Left ventricle myocardium inferior (tissue), 1 donor: ENCODE results near the gene VPS39. TPM values are rescaled to one million over a fixed set of nuclear protein-coding genes. Genes with fewer than 3 reads are reported as not detected.

Experiments used
- DNase-seq: peaks from one replicate; pipeline ENCODE4 v3.0.0-alpha.2; 2020
- H3K27ac ChIP-seq: fragments of 200-600 bp; replicated peaks from 2 replicates; pipeline ENCODE4 v1.8.0; 2021
- H3K27me3 ChIP-seq: fragments of 200-600 bp; 2 replicates; pipeline ENCODE4 v1.8.0; 2021; ENCODE audit warnings: low read depth
- H3K36me3 ChIP-seq: fragments of 200-600 bp; 2 replicates; pipeline ENCODE4 v1.8.0; 2021
- H3K4me1 ChIP-seq: fragments of 200-600 bp; 2 replicates; pipeline ENCODE4 v1.8.0; 2021
- H3K4me3 ChIP-seq: fragments of 200-600 bp; 2 replicates; pipeline ENCODE4 v1.8.0; 2021; ENCODE audit warnings: mild to moderate bottlenecking, moderate library complexity
- H3K9me3 ChIP-seq: fragments of 200-600 bp; replicated peaks from 2 replicates; pipeline ENCODE4 v1.8.0; 2021
- intact Hi-C: fragments of 100-400 bp; cut with micrococcal nuclease; formaldehyde crosslinking; loops from one replicate; pipeline ENCODE4 v1.11.0; 2022
- total RNA-seq: library from RNA; stranded (reverse); fragmentation: NEBNext Ultra II Directional; extraction: Animal tissue kit (Norgen Biotek cat#: 25700); gene quantifications from one replicate; pipeline ENCODE4 v1.2.1, GENCODE V29; 2021
- TF ChIP-seq, protein P1 (sequence below): fragments of 200-600 bp; IDR thresholded peaks from 2 replicates; pipeline ENCODE4 v1.8.0; 2021; ENCODE audit warnings: antibody characterized with exemption, mild to moderate bottlenecking, borderline replicate concordance
- donor health status: DM: no; HTN: yes; CAD: no; lungs with severe emphysema.

Gene VPS39
- total RNA-seq, 1 donor from 2014 or later = 49.2 TPM

DNA sequence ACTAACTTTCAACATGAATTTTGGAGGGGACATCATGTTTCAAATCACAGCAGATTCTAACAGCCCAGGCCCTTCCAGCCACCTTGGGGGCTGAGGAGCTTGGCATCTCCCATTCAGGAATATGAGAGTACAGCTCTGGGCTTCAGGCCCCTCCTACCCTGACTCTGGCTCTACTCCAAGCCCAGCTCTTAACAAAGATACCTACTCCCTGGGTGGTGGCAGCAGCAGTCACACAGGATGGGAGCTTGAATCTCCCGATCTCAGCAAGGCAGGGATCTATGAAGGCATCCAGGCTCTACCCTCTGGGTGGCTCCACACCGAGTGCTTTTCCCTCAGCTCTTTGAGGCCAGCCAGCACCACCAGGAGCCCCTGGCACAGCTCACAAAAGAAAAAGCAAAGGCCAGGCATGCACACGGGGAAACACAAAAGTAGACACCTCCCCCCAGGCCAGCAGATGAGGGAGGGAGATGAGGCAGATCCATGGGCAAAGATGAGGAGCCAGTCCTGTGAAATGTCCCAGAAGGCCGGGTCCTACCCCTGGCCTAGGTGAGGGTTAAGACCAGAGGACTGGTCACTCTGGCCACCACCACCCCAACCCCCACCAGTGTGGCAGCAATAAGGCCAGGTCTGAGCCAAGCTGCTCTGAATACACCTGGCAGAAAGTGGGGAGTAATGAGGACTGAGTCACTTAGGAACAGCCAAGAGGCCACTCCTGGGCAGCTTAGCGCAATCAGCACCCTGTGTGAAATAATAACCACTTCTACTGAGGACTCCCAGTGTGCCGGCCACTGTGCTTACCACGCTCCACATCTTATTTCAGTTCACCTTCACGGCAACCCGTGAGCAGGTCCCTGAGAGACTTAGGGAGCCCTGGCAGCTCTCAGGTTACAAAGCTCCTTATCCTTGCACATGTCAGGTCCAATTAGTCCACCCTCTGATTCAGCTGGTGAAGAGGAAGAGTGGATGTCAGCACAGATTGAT lies 76.0 kb downstream of the VPS39 start:
- DNase-seq = no peak
- TF ChIP-seq, protein P1, sequence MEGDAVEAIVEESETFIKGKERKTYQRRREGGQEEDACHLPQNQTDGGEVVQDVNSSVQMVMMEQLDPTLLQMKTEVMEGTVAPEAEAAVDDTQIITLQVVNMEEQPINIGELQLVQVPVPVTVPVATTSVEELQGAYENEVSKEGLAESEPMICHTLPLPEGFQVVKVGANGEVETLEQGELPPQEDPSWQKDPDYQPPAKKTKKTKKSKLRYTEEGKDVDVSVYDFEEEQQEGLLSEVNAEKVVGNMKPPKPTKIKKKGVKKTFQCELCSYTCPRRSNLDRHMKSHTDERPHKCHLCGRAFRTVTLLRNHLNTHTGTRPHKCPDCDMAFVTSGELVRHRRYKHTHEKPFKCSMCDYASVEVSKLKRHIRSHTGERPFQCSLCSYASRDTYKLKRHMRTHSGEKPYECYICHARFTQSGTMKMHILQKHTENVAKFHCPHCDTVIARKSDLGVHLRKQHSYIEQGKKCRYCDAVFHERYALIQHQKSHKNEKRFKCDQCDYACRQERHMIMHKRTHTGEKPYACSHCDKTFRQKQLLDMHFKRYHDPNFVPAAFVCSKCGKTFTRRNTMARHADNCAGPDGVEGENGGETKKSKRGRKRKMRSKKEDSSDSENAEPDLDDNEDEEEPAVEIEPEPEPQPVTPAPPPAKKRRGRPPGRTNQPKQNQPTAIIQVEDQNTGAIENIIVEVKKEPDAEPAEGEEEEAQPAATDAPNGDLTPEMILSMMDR = no peak
- H3K4me3 ChIP-seq = no peak overlapping the region
- no peak overlapping the region for H3K27ac ChIP-seq
- H3K4me1 ChIP-seq = no peaks in the 10 kb centered on the region
- no peaks in the 10 kb centered on the region for H3K9me3 ChIP-seq
- peaks cover 22% of the 10 kb centered on the region for H3K27me3 ChIP-seq
- intact Hi-C loops = loop anchor here (10.0 kb wide), 1 partner anchor 57 kb away; no protein-coding TSS in a partner anchor
- no peaks in the 10 kb centered on the region for H3K36me3 ChIP-seq

GRCh38 chr15:42131006-42131405 lies 77.1 kb downstream of the VPS39 start:
- no peaks in the 10 kb centered on the region for H3K36me3 ChIP-seq
- TF ChIP-seq, protein P1 = no peak
- intact Hi-C loops = loop anchor here (10.0 kb wide), 1 partner anchor 56 kb away; no protein-coding TSS in a partner anchor

DNA sequence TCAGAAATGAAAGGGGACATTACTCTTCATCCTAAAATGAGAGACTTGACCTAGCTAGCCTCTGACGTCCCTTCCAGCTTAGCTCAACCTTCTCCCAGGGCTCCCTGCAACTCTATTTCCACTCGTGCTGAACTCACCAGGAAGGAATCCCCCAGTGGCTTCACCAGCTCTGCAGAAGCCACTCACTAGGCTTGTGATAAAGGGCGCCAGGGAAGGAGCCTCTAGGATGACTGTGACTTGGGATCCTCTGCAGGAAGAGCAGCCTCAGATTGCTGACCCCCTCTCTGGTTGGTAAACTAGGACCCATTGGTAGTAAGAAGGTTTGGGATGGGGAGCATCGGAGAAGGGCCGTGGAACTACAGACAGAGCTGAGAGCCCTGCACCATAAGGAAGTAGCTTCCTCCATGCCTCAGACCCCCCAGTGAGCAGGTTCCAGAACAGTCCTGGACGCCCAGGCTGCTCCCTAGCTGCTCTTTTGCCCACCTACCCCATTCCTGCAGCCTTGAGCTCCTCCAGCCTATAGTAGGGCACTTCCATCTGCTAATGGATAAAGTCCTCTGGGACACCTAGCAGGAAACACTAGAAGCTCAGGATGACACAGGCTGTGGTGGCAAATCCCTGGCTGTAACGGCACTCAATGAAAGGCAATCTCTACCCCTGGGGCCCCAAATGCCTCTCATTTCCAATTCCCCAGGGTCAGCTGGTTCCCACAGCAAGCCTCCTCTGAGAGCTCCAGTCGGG lies 77.7 kb downstream of the VPS39 start:
- H3K27me3 ChIP-seq = peaks cover 25% of the 10 kb centered on the region
- H3K27ac ChIP-seq = no peak overlapping the region
- no peak overlapping the region for H3K4me3 ChIP-seq
- no peak for DNase-seq
- H3K9me3 ChIP-seq = no peaks in the 10 kb centered on the region
- TF ChIP-seq, protein P1 = no peak
- H3K4me1 ChIP-seq = no peaks in the 10 kb centered on the region
- intact Hi-C loops = loop anchor here (10.0 kb wide), 1 partner anchor 56 kb away; no protein-coding TSS in a partner anchor
- no peaks in the 10 kb centered on the region for H3K36me3 ChIP-seq

More at GRCh38 chr15:42131006-42131405, 77.1 kb downstream of the VPS39 start:
- no peak for DNase-seq
- H3K4me1 ChIP-seq = no peaks in the 10 kb centered on the region
- peaks cover 25% of the 10 kb centered on the region for H3K27me3 ChIP-seq
- no peaks in the 10 kb centered on the region for H3K9me3 ChIP-seq
- no peak overlapping the region for H3K27ac ChIP-seq
- H3K4me3 ChIP-seq = no peak overlapping the region

DNA sequence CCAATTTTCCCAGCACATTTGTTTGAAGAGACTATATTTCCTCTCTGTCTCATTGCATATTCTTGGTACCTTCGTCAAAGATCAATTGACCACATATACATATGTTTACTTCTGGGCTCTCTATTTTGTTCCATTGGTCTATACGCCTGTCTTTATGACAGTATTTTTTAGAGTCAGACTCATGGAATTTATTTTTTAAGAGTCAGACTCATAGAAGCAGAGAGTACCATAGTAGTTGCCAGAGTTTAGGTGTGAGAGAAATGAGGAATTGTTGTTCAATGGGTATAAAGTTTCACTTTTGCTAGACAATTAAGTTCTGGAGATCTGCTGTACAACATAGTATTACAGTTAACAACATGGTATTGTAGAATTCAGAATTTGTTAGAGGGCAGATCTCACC lies 78.7 kb downstream of the VPS39 start:
- H3K27ac ChIP-seq = no peak overlapping the region
- H3K27me3 ChIP-seq = peaks cover 25% of the 10 kb centered on the region
- intact Hi-C loops = no loop called here
- no peak overlapping the region for H3K4me3 ChIP-seq
- DNase-seq = no peak
- H3K36me3 ChIP-seq = no peaks in the 10 kb centered on the region
- no peaks in the 10 kb centered on the region for H3K4me1 ChIP-seq
- no peaks in the 10 kb centered on the region for H3K9me3 ChIP-seq
- TF ChIP-seq, protein P1 = no peak

- H3K36me3 ChIP-seq = no peaks in the 10 kb centered on the region
- no peaks in the 10 kb centered on the region for H3K4me1 ChIP-seq
- no peak overlapping the region for H3K27ac ChIP-seq
- no peak overlapping the region for H3K4me3 ChIP-seq
- intact Hi-C loops = no loop called here
- TF ChIP-seq, protein P1 = no peak
- DNase-seq = no peak
- H3K27me3 ChIP-seq = peaks cover 25% of the 10 kb centered on the region
- H3K9me3 ChIP-seq = no peaks in the 10 kb centered on the region
Observed at GRCh38 chr15:42128476-42128875, 79.6 kb downstream of the VPS39 start.
